HepG2 (cell line): Measurements from ENCODE around the gene MSANTD1. TPM values are rescaled to one million over a fixed set of nuclear protein-coding genes. Genes with fewer than 3 reads are reported as not detected.

Experiments used
- AGO2 ChIP-seq: fragments of 200-400 bp; formaldehyde crosslinking; optimal IDR thresholded peaks from 2 replicates; pipeline ENCODE3; 2017; ENCODE audit warnings: mild to moderate bottlenecking, low read depth, low read length, moderate library complexity
- FOXA1 ChIP-seq, 2 experiments: fragments of 450-650 bp in 1 of 2; sonication (generic) in 1 of 2; formaldehyde crosslinking in 1 of 2; IDR thresholded peaks; 2 replicates each; pipeline versions ENCODE4 v1.4.0 to v1.6.1; 2016 to 2020; ENCODE audit warnings: missing genetic modification reagents in 1 of 2
- FOXP1 ChIP-seq, 2 experiments: fragments of 450-650 bp in 1 of 2; IDR thresholded peaks; 2 replicates each; pipeline ENCODE4 v1.6.1; 2017 to 2018; ENCODE audit warnings: antibody characterized with exemption in 1 of 2
- GRHL1 ChIP-seq: sonication (generic); formaldehyde crosslinking; conservative IDR thresholded peaks from 2 replicates; pipeline ENCODE4 v1.8.0; 2022; ENCODE audit warnings: missing genetic modification reagents
- SALL2 ChIP-seq: sonication (generic); formaldehyde crosslinking; IDR thresholded peaks from 2 replicates; pipeline ENCODE4 v1.8.1; 2023; ENCODE audit warnings: mild to moderate bottlenecking, missing genetic modification reagents, inconsistent platforms
- ZNF280B ChIP-seq: sonication (generic); formaldehyde crosslinking; IDR thresholded peaks from 2 replicates; pipeline ENCODE4 v1.5.0; 2020; ENCODE audit warnings: missing genetic modification reagents, mild to moderate bottlenecking, borderline replicate concordance
- ZNF615 ChIP-seq: sonication (generic); formaldehyde crosslinking; IDR thresholded peaks from 2 replicates; pipeline ENCODE4 v1.5.0; 2020; ENCODE audit warnings: mild to moderate bottlenecking, missing genetic modification reagents, borderline replicate concordance
- polyA plus RNA-seq, 8 experiments: library from polyadenylated mRNA; depleted of rRNA in 3 of 8; stranded (reverse) in 7 of 8; unstranded in 1 of 8; fragments of >200 nt; fragmentation: Illumina TruSeq in 4 of 8; extraction: Trizol in 4 of 8; gene quantifications; 2 replicates each; pipeline versions ENCODE4 v1.2.1 to v1.2.3, GENCODE V29; 2011 to 2016; ENCODE audit warnings: low read depth in 4 of 8, missing spikeins in 1 of 8, mixed read lengths in 1 of 8; ENCODE audit not compliant: insufficient read depth in 1 of 8
- total RNA-seq, 5 experiments: library from RNA; depleted of rRNA; stranded (reverse); fragments of >200 nt; fragmentation: Illumina TruSeq; extraction: Trizol; gene quantifications; 2 replicates each; pipeline ENCODE4 v1.2.3, GENCODE V29; 2016; ENCODE audit warnings: low read depth in 1 of 5
- TF ChIP-seq, protein P1 (sequence below): sonication (generic); formaldehyde crosslinking; IDR thresholded peaks from 2 replicates; pipeline ENCODE4 v1.5.1; 2020; ENCODE audit warnings: mild to moderate bottlenecking, missing genetic modification reagents, moderate library complexity
- TF ChIP-seq, protein P2 (sequence below): sonication (generic); formaldehyde crosslinking; IDR thresholded peaks from 2 replicates; pipeline ENCODE4 v1.8.0; 2023; ENCODE audit warnings: mild to moderate bottlenecking, missing genetic modification reagents

The MSANTD1 gene
- total and polyA plus RNA-seq, 2 of the 13 experiments (the other 11 are each of a cell fraction or from before 2014, with no cell fraction given): 0.22 to 0.40 TPM

DNA sequence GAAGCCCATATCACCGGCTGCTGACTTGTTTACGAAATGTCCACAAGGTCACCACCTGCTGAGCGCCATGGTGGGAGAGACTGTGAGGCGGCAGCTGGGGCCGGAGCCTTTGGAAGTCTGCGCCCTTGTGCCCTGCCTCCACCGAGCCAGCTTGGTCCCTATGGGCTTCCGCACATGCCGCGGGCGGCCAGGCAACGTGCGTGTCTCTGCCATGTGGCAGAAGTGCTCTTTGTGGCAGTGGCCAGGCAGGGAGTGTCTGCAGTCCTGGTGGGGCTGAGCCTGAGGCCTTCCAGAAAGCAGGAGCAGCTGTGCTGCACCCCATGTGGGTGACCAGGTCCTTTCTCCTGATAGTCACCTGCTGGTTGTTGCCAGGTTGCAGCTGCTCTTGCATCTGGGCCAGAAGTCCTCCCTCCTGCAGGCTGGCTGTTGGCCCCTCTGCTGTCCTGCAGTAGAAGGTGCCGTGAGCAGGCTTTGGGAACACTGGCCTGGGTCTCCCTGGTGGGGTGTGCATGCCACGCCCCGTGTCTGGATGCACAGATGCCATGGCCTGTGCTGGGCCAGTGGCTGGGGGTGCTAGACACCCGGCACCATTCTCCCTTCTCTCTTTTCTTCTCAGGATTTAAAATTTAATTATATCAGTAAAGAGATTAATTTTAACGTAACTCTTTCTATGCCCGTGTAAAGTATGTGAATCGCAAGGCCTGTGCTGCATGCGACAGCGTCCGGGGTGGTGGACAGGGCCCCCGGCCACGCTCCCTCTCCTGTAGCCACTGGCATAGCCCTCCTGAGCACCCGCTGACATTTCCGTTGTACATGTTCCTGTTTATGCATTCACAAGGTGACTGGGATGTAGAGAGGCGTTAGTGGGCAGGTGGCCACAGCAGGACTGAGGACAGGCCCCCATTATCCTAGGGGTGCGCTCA is 8.7 kb upstream of the MSANTD1 start (continued):
- TF ChIP-seq, protein P1, sequence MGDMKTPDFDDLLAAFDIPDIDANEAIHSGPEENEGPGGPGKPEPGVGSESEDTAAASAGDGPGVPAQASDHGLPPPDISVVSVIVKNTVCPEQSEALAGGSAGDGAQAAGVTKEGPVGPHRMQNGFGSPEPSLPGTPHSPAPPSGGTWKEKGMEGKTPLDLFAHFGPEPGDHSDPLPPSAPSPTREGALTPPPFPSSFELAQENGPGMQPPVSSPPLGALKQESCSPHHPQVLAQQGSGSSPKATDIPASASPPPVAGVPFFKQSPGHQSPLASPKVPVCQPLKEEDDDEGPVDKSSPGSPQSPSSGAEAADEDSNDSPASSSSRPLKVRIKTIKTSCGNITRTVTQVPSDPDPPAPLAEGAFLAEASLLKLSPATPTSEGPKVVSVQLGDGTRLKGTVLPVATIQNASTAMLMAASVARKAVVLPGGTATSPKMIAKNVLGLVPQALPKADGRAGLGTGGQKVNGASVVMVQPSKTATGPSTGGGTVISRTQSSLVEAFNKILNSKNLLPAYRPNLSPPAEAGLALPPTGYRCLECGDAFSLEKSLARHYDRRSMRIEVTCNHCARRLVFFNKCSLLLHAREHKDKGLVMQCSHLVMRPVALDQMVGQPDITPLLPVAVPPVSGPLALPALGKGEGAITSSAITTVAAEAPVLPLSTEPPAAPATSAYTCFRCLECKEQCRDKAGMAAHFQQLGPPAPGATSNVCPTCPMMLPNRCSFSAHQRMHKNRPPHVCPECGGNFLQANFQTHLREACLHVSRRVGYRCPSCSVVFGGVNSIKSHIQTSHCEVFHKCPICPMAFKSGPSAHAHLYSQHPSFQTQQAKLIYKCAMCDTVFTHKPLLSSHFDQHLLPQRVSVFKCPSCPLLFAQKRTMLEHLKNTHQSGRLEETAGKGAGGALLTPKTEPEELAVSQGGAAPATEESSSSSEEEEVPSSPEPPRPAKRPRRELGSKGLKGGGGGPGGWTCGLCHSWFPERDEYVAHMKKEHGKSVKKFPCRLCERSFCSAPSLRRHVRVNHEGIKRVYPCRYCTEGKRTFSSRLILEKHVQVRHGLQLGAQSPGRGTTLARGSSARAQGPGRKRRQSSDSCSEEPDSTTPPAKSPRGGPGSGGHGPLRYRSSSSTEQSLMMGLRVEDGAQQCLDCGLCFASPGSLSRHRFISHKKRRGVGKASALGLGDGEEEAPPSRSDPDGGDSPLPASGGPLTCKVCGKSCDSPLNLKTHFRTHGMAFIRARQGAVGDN: peak; percentile 55
- TF ChIP-seq SALL2 (CRISPR knock-in tag): no peak
- no peak for TF ChIP-seq GRHL1 (CRISPR knock-in tag)
- no peak for TF ChIP-seq ZNF615
- TF ChIP-seq ZNF280B (CRISPR knock-in tag): peak; percentile 58; the same call in 1 of the 2 replicates
- no peak for TF ChIP-seq FOXA1 (IDR thresholded peaks at IDR 0.05)
- TF ChIP-seq FOXA1 (CRISPR knock-in tag; IDR thresholded peaks at IDR 0.05): 0 out of 2 replicates have a peak, but pooled peaks have one; percentile 33
- peak; percentile 20 for TF ChIP-seq AGO2
- no peak for TF ChIP-seq FOXP1 (IDR thresholded peaks at IDR 0.05)
- no peak for TF ChIP-seq FOXP1 (CRISPR knock-in tag; IDR thresholded peaks at IDR 0.05)
- TF ChIP-seq, protein P2, sequence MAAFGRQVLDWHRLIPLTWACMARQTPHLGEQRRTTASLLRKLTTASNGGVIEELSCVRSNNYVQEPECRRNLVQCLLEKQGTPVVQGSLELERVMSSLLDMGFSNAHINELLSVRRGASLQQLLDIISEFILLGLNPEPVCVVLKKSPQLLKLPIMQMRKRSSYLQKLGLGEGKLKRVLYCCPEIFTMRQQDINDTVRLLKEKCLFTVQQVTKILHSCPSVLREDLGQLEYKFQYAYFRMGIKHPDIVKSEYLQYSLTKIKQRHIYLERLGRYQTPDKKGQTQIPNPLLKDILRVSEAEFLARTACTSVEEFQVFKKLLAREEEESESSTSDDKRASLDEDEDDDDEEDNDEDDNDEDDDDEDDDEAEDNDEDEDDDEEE (CRISPR knock-in tag): no peak
